DOHH2 (cell line): Measurements from ENCODE around the gene COA3.

Experiments
- H3F3A ChIP-seq: fragments of 200-600 bp; sonication (generic), shearing (Covaris generic); 2 replicates; pipeline ENCODE4 v1.6.0; 2016; ENCODE audit warnings: antibody characterized with exemption, mild to moderate bottlenecking; ENCODE audit not compliant: control insufficient read depth, insufficient read depth
- H3K27ac ChIP-seq: fragments of 200-600 bp; sonication (generic); 2 replicates; pipeline ENCODE4 v1.5.1; 2014; ENCODE audit warnings: low read depth, mild to moderate bottlenecking, low read length, moderate library complexity
- H3K27me3 ChIP-seq: fragments of 200-600 bp; sonication (generic); 2 replicates; pipeline ENCODE4 v1.6.1; 2014; ENCODE audit warnings: mild to moderate bottlenecking, low read length, mixed read lengths; ENCODE audit not compliant: control insufficient read depth
- H3K36me3 ChIP-seq: fragments of 200-600 bp; sonication (generic); 2 replicates; pipeline ENCODE4 v1.6.1; 2014; ENCODE audit warnings: mild to moderate bottlenecking, low read length, moderate library complexity, mixed read lengths; ENCODE audit not compliant: control insufficient read depth
- H3K4me1 ChIP-seq: fragments of 200-600 bp; sonication (generic); 2 replicates; pipeline ENCODE4 v1.6.1; 2014; ENCODE audit warnings: mild to moderate bottlenecking, low read length, mixed read lengths; ENCODE audit not compliant: control insufficient read depth
- H3K4me2 ChIP-seq: fragments of 200-600 bp; sonication (generic); 2 replicates; pipeline ENCODE4 v1.6.0; 2014; ENCODE audit warnings: mild to moderate bottlenecking, low read length, moderate library complexity
- H3K4me3 ChIP-seq: fragments of 200-600 bp; sonication (generic); 2 replicates; pipeline ENCODE4 v1.5.1; 2014; ENCODE audit warnings: mild to moderate bottlenecking, low read length, mixed read lengths
- H3K79me2 ChIP-seq: fragments of 200-600 bp; sonication (generic); 2 replicates; pipeline ENCODE4 v1.6.1; 2014; ENCODE audit warnings: mild to moderate bottlenecking, low read length, mixed read lengths; ENCODE audit not compliant: control insufficient read depth
- H3K9me2 ChIP-seq: fragments of 200-600 bp; sonication (generic); replicated peaks from 2 replicates; pipeline ENCODE4 v1.6.1; 2014; ENCODE audit warnings: mild to moderate bottlenecking, low read length, mixed read lengths; ENCODE audit not compliant: control insufficient read depth
- H3K9me3 ChIP-seq: fragments of 200-600 bp; sonication (generic); 2 replicates; pipeline ENCODE4 v1.6.1; 2014; ENCODE audit warnings: antibody characterized with exemption, low read length, mixed read lengths; ENCODE audit not compliant: control insufficient read depth, insufficient read depth
- H4K20me1 ChIP-seq: fragments of 200-600 bp; sonication (generic); 2 replicates; pipeline ENCODE4 v1.6.0; 2014; ENCODE audit warnings: low read depth, mild to moderate bottlenecking, antibody characterized with exemption, low read length, moderate library complexity; ENCODE audit not compliant: control insufficient read depth, insufficient read depth
- CTCF ChIP-seq: fragments of 200-600 bp; sonication (generic); IDR thresholded peaks from one replicate; pipeline ENCODE4 v1.5.1; 2014; ENCODE audit warnings: antibody characterized with exemption, mild to moderate bottlenecking, low read depth, low read length; ENCODE audit not compliant: poor library complexity, severe bottlenecking
- EZH2phosphoT487 ChIP-seq: fragments of 200-600 bp; sonication (generic); IDR thresholded peaks from 2 replicates; pipeline ENCODE4 v1.6.1; 2017; ENCODE audit warnings: borderline replicate concordance, mild to moderate bottlenecking, antibody characterized with exemption, low read length, moderate library complexity, mixed read lengths

Gene COA3

GRCh38 chr17:42832213-42832933 lies 33.9 kb upstream of the COA3 start:
- peaks cover 17% of the 10 kb centered on the region for H3K4me1 ChIP-seq
- no peaks in the 10 kb centered on the region for H4K20me1 ChIP-seq
- no peaks in the 10 kb centered on the region for H3K9me2 ChIP-seq
- H3K79me2 ChIP-seq, result peaks cover 46% of the 10 kb centered on the region
- H3K4me2 ChIP-seq, result peak overlapping the region; percentile 76
- H3K27me3 ChIP-seq, result no peaks in the 10 kb centered on the region
- peak overlapping the region; percentile 55 for H3K27ac ChIP-seq
- peaks cover 37% of the 10 kb centered on the region for H3K36me3 ChIP-seq
- no peaks in the 10 kb centered on the region for H3F3A ChIP-seq
- TF ChIP-seq CTCF, result no peak
- no peak for TF ChIP-seq EZH2phosphoT487
- H3K9me3 ChIP-seq, result no peaks in the 10 kb centered on the region
- H3K4me3 ChIP-seq, result peak overlapping the region; percentile 90

- Histone ChIP-seq H3K4me3 (no peak overlapping the region), H3K27me3 (no peaks in the 10 kb centered on the region), H3K36me3 (peaks cover 26% of the 10 kb centered on the region), H3K9me2 (no peaks in the 10 kb centered on the region), H3K27ac (no peak overlapping the region), H3K9me3 (no peaks in the 10 kb centered on the region), H3K4me1 (peaks cover 17% of the 10 kb centered on the region), H4K20me1 (no peaks in the 10 kb centered on the region), H3K4me2 (no peak overlapping the region), H3F3A (no peaks in the 10 kb centered on the region), H3K79me2 (peaks cover 41% of the 10 kb centered on the region)
- TF ChIP-seq CTCF (no peak), EZH2phosphoT487 (no peak)
These were observed 32.5 kb upstream of the COA3 start for GRCh38 chr17:42830971-42831370.

- Histone ChIP-seq H3F3A (peaks cover 4% of the 10 kb centered on the region), H3K79me2 (peaks cover 24% of the 10 kb centered on the region), H3K4me3 (no peak overlapping the region), H3K9me3 (no peaks in the 10 kb centered on the region), H3K27me3 (no peaks in the 10 kb centered on the region), H4K20me1 (no peaks in the 10 kb centered on the region), H3K4me1 (peaks cover 24% of the 10 kb centered on the region), H3K9me2 (no peaks in the 10 kb centered on the region), H3K36me3 (peaks cover 7% of the 10 kb centered on the region; the same call in 1 of the 2 replicates), H3K4me2 (no peak overlapping the region), H3K27ac (no peak overlapping the region)
- no peak for TF ChIP-seq CTCF
- TF ChIP-seq EZH2phosphoT487, result no peak
These were observed 29.0 kb upstream of the COA3 start for GRCh38 chr17:42827472-42827871.

- TF ChIP-seq CTCF (no peak), EZH2phosphoT487 (no peak)
- H3K4me1 ChIP-seq, result peaks cover 16% of the 10 kb centered on the region
- peaks cover 6% of the 10 kb centered on the region for H3F3A ChIP-seq
- H3K27ac ChIP-seq, result no peak overlapping the region
- peaks cover 50% of the 10 kb centered on the region for H3K36me3 ChIP-seq
- H4K20me1 ChIP-seq, result no peaks in the 10 kb centered on the region
- H3K9me2 ChIP-seq, result no peaks in the 10 kb centered on the region
- H3K79me2 ChIP-seq, result peaks cover 28% of the 10 kb centered on the region
- H3K9me3 ChIP-seq, result no peaks in the 10 kb centered on the region
- H3K4me3 ChIP-seq, result no peak overlapping the region
- no peak overlapping the region for H3K4me2 ChIP-seq
- no peaks in the 10 kb centered on the region for H3K27me3 ChIP-seq
These were observed 22.7 kb upstream of the COA3 start for GRCh38 chr17:42821176-42821575.
